NCI-H2081 (cell line): ENCODE results near the gene TMX3.
A peak's percentile ranks its signal among the peaks of the same experiment; 100 is the strongest.

Experiments
- DNase-seq, 2 experiments: peaks; one replicate each; lab custom pipeline; 2025; lab: John Stamatoyannopoulos, UW

Gene TMX3, protein sequence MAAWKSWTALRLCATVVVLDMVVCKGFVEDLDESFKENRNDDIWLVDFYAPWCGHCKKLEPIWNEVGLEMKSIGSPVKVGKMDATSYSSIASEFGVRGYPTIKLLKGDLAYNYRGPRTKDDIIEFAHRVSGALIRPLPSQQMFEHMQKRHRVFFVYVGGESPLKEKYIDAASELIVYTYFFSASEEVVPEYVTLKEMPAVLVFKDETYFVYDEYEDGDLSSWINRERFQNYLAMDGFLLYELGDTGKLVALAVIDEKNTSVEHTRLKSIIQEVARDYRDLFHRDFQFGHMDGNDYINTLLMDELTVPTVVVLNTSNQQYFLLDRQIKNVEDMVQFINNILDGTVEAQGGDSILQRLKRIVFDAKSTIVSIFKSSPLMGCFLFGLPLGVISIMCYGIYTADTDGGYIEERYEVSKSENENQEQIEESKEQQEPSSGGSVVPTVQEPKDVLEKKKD

DNA sequence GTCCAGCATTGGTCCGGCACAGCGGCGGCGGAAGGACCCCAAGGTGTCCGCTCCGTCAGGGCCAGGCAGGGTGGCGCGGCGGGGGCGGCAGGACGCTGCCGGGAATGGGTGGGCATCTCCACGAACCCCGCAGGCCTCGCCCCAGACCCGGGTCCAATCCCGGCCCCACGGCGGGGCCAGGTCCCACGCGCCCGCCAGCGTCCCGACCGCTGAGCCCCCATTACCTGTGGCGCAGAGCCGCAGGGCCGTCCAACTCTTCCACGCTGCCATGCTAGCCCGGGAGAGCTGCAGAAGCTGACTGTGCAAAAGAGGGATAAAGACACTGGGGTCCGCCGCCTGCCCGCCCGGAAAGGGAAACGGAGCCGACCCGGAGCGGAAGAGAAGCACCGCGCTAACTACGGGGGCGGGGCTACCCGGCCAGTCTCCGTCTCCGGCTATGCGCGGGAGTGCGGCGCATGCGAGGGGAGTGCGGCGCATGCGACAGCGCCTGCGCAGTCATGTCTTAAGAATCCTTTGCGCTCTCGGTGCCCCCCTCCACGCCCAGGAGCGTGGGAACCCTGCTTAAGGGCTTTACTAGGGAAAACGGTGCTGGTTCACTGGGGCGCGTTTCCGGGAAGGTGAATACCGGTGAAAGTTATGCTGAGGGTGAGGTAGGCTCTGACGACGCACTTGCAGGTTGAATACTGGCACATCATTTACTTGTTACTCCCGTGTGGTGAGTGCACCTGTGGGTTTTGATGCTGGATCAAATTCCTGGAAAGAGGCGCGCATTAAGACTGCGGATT is at the start of gene TMX3:
TSS of gene TMX3 (minus strand) at position 397 of the 785 bp plus-strand sequence. CDS start at position 270, 127 bp downstream.
- peak; percentile 95 to 97 for DNase-seq

DNA sequence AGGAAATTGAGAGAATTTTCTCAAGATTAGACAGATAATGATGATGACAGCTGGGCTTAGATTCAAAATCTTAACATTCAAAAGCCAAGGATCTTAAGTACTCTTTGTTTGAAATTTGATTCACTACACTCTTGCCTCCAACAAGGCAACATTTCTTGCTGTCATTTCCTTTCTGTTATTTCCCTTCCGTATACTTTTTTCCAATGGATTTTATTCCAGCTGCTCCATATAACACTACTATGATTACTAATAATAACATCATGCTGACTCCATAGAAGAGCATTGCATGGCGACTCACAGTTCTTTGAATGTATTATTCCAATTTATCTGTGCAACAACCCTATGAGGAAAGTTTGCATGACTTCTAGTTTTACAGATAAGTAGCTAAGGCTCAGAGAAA is 49.1 kb upstream of the TMX3 start:
- DNase-seq: no peak

DNA sequence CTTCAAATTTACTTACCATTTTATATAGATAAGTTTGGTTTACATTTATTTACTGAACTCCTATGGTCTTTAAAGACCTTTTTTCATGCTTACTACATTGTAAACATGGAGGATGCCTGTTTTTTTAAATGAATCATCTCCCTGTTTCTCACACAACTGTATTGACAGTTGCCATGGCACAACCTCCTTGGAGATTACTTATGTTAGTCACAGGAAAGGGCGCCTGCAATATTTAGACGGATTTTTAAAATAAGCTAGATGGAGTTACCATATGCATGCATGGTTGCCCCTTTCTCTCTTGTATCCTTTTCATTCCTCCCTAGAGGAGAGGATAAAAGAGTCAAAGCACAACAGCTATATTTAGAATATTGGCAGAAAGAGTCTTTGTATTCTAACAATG is 48.2 kb upstream of the TMX3 start:
- no peak for DNase-seq

DNA sequence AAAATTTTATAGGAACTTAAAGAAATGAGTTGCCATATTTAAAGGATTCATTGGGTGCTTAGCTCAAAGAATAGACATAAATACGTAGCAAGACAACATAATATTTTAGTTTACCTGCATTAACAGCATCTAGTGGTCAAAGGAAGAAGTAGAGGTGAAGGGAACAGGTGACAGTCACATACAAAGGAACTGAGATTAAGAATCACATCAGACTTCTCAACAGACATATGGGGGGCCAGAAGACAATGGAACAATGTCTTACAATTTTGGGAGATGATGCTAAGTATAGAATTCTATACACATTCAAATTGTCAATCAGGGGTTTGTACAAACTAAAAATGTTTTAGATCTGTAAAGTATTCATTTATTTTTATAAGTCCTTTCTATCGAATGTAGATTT is 44.4 kb upstream of the TMX3 start:
- DNase-seq: no peak

DNA sequence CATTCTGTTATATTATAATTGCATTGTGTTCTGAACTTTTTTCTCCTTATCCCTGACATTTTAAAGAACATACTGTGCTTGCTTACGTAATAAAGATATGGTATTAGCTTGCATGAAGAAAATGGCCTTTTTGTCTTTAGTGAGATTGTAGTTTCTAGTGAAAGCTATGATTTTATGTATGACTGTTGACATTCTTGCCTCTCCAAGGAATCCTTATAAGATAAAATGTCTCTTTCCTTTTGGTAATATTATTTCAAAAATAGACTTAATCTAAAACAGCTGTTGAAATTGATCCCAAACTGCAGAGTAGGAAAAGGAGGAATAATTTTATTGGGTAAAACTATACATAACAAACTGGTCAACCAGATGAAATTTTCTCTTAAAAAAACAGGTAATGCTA is 42.2 kb upstream of the TMX3 start:
- no peak for DNase-seq

DNA sequence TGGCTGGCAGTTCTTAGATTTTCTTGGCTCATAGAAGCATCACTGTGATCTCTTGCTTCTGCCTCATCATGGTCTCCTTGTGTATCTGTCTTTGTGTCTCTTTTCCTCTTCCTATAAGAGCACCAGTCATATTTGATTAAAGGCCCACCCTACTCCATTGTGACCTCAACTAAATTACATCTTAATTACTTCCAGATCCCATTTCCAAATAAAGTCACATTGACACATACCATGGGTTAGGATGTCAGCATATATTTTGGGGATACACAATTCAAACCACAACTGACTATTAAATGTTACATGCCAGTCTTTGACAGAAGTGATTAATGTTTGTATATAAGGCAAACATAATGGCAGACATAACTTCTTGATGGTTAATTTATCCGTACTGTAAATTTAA is 27.3 kb upstream of the TMX3 start:
- DNase-seq: no peak

DNA sequence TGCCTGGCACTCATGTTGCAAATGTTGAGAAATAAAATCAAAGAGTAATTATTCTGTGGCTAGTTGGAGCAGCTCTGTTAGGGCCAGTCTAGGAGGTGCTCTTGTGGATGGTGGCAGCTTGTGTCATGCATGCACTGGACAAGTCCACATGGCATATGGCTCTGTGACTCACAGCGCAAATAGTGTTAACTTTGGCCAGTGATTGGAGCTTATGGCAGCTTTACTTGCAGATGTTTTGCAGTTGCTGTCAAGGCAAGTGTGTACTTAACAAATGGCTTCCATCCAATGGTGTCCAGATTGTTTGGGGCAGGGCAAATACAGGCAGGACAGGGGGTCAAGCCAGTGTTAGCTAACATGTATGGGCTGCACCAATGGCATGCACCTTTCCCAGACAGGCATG is 26.1 kb upstream of the TMX3 start:
- DNase-seq: no peak

DNA sequence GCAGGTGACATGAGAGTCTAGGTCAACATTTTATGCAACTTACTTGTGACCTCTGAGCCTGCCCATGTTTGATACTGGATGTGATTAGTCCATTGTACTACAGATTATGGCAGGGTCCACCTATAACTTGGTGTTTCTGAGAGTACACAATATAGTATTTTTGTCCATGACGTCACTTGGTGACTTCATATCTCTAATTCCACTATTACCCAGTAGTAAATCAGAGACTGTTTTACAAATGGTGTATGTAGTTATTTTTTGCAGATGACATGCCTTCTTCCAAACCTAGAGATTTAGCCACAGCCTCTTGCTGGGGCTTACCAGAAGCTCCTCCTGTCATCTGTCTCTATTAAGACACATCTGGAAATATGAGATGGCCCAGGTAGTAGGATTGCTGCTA is 24.6 kb upstream of the TMX3 start:
- DNase-seq: no peak

DNA sequence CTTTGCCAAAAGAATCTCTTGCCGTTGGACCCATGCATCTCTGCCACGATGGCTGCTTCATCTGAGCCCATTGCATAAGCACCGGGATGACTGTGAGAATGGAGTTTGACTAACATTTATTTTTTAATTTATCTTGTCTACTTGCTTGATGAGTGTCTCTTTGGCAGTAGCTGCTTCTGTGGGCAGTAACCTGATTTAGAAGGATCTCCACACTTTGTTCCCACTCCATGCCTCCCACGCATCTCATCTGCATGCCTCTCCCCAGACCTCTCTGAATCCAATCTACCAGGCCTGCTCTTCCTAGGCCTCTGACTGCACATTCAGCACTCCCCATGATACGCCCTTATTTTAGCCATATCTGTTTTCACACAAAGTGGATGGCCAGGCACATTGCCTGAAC is 23.7 kb upstream of the TMX3 start:
- no peak for DNase-seq

DNA sequence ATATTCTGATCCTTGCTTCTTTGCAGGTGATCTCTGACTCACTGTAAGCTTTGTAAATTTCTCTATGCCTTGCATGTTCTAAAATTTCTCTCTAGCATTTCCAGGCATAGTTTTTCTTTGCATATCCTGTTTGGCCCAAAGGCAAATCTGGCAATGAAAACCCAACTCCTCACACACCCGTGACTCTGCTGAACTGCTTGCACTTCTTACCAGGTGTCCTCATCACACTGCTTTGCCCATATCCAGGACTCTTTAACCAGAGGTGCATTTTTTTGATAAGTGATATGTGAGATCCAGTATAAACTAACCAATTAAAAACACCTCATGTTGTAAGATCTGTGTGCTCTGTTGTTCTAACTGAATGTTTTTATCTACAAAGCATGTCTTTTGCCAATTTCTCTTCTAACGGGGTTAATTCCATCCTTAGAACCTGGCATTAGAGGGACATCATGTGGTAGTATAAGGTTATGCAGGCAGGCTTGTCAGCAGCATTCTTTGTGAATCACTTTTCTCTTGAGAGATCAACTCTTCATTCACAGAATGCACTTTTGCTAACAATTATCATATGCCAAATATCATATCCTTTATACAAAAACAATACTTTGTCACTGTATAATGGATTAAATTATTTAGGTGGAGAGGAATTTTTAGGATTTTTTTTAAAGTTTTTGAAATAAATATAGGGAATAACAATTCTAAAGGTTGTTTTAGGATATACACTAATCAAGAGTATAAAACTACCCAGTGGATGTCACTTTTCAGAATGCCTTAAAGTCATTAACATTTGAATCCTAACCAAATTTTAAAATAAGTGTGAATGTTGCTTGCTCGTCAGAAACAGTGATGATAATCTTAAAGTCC is 20.8 kb upstream of the TMX3 start:
- peak; percentile 28 to 34 for DNase-seq

DNA sequence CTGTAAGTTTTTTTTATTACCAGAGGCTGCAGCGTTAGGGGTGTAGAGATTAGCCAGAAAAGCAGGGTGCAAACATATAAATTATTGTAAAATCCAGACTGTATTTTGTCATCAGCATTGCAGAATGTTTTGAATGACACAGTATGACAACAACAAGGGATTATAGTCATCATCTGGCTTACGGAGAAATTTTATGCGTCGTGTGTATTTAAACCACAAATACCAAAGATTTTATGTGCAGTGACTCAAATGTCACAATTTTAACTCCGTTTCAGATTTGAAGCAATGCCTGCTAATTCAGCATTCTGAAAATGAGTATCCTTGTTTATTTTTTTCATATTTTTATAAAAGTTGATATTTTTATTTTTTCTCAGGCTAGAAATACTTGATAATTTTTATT is 19.4 kb upstream of the TMX3 start:
- DNase-seq: no peak

DNA sequence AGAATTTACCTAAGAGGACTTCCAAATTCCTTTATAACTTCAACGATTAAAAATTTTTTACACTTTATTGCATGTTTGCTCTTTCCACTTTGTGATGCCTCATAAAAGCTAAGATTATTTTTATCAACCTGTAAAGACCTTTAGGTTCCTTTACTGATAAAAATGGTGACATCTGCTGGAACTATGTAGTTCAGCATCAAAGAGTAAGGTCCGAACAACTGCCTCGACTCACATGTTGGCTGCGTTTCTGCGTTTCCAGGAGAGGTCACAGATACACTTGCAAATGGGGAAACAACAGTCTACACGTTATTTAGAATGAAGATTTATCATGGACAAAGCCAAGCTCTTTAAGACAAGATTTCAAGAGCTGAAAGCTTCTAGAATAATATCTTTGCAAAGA is 18.8 kb upstream of the TMX3 start:
- DNase-seq: no peak

DNA sequence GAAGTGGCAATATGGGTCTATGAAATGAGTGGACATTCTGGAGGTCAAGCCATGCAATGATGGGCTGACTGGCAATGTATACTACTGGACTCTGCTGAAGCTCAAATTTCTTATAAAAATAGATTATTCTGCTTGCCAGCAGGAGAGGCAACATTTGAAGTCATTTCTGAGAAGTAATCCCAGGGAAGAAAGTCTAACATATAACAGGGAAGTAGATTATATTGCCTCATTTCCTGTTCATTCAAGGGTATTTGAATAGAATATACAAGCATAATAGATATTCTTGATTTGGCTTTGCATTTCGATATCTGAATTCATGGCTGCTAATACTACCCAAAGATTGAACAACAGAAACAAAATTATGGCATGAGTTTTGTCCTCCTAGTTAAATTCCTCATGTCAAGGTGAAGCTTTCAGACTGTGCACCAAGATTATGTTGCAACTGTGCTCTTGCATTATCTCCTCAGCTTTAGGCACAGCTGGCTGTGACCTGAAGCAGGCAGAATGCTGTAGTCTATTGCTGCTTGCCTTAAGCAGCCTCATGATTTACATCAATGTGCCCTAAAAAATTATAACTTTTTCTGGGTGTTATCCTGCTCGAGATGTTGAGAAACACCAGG is 13.3 kb upstream of the TMX3 start:
- DNase-seq: no peak

DNA sequence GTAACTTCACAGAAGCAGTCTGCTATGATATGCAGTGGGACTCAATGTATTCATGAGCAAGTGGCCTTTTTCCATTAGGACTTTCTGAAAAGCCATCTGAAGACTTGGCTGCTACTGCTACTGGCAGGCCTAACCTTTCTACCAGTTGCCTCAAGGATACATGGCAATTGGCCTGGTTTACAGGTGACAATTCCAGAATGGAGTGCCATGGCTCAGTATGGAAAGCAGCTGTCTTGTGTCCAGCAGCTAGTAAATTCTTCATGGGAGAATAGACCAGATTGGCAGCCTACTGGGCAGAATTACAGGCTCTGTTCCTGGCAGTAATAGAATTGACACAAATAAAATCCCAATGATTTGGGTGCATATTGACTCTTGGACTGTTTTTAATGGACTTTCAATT is 12.6 kb upstream of the TMX3 start:
- no peak for DNase-seq

DNA sequence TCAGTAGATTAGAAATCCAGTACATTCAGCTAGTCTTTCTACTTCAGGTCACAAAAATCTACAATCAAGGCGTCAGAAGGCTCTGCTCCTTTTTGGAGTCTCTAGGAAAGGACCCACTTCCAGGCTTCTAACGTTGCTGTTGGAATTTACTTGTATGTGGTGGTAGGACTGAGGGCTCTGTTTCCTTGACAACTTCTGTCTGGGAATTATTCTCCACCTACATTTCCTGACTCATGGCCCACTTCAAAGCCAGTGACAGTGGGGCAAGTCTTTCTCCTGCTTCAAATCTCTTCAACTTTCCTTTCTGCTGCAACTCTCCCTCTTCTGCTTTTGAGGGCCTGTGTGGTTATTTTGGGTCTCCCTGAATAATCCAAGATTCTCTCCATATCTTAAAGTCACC is 10.4 kb upstream of the TMX3 start:
- DNase-seq: no peak

DNA sequence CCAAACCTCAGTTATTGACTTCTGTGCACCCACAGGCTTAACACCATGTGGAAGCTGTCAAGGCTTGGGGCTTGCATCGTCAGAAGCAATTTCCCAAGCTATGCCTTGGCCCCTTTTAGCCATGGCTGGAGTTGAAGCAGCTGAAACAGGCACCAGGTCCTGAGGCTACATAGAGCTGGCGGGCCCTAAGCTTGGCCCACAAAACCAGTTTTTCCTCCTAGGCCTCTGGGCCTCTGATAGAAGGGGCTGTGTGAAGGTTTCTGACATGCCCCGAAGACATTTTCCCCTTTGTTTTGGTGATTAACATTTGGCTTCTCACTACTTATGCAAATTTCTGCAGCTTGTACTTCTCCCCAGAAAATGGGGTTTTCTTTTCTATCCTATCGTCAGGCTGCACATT is 9.1 kb upstream of the TMX3 start:
- no peak for DNase-seq

DNA sequence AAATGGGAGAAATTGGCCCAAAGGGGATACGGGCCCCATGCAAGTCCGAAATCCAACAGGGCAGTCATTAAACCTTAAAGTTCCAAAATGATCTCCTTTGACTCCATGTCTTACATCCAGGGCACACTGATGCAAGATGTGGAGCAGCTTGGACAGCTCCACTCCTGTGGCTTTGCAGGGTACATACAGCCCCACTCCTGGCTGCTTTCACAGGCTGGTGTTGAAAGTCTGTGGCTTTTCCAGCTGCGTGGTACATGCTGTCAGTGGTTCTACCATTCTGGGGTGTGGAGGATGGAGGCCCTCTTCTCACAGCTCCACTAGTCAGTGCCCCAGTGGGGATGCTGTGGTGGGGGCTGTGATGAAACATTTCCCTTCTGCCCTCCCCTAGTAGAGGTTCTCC is 8.6 kb upstream of the TMX3 start:
- DNase-seq: no peak

DNA sequence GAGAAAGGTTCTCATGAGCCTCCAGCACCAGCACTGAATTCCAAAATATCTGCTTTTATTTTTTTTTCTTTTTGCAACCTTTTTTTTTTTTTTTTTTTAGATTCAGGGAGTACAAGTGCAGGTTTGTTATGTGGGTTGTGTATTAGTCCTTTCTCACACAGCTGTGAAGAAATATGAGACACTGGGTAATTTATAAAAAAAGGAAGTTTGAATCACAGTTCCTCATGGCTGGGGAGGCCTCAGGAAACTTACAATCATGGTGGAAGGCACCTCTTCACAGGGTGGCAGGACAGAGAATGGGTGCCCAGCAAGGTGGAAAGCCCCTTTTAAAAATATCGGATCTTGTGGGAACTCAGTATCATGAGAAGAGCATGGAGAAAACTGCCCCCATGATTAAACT is 7.9 kb upstream of the TMX3 start:
- DNase-seq: no peak

DNA sequence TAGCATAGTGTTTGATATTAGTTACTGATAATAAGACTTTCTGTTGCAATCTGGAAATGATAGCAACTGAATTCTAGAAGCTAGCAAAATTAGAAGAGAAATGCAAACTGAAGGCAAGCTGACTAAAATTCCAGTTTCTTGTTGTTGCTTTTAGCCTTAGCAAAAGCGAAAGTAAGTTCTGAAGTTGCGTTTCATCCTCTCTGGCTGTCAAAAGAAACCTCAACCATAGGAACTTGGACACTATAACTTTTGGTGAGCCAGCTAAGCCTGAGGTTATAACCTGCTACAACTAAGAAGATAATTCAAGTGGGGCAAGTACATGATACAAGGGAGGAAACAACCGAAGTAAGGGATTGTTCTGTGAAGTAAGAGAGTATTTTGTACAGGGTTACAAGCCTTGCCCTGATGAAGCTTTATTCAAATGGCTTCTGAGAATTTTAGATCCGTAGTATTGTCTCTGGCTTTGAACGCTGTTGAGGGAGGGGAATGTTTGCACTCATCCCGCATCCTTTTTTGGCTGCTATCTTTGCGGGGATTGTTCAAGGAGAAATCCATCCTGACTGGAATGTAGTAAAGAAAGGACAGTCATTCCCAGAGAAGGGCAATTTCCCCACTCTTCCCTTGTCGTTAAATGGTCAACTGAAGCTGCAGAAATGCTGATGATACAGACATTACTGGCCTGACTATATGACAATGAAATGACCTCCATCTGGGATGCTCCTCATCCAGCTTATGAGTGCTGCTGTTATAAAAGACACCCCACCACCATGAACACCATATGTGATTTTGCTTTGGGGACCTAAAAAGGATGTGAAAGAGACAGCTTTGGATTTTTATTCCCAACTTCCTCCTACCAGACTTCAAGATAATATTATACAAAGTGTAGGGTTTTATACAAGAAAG is 7.0 kb upstream of the TMX3 start:
- no peak for DNase-seq

DNA sequence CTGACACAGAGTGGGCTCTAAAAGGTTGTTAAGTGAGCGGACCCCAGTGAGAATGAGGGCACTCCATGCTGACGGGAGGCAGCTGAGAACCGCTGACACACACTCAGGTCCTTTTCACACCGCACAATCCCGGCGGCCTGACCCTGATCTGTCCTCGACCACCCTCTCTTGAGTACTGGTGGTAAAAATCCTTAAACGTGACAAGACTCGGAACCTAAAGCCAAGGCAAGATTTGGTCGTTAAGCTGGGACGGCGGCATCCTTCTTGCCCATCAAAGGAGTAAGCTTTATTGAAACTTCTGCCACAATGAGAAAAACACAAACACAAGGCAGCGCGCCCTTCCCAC is 569 bp downstream of the TMX3 start:
- DNase-seq: peak; percentile 2 to 37

DNA sequence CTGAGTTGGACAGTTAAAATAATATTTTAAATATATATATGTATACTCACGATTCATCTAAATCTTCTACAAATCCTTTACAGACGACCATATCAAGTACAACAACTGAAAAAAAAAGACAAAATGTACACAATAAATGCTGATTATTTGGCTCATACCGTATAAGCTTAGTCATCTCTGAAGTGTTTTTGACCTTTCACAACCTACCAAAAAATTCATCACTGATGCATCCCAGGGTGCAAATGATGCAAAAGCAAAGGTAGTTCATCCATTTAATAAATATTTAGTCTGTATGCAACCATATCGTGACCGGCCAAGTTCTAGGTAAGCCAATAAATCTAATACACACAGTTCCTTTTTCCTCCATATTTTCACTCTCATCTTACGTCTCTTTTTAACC is 1.1 kb downstream of the TMX3 start:
- DNase-seq: no peak
